ENCODE results near the gene HIF3A. TPM values are rescaled to one million over a fixed set of nuclear protein-coding genes. Genes with fewer than 3 reads are reported as not detected.

HIF3A gene
- total RNA-seq, 3 donors from 2014 or later = 0.54 TPM; not detected in 2

- no peaks in the 10 kb centered on the region for H3K9me3 Mint-ChIP-seq
- no peaks in the 10 kb centered on the region for H3K36me3 Mint-ChIP-seq (ENCODE audit: insufficient read depth)
- no peaks in the 10 kb centered on the region for H3K4me1 Mint-ChIP-seq (ENCODE audit: low read depth)
- ATAC-seq (no peak), DNase-seq (no peak)
- H3K27me3 Mint-ChIP-seq (ENCODE audit: low read depth) = peaks cover 4% of the 10 kb centered on the region
- no peak overlapping the region for H3K4me3 Mint-ChIP-seq
These were observed 17.7 kb upstream of the HIF3A start for GRCh38 chr19:46279177-46279576.

DNA sequence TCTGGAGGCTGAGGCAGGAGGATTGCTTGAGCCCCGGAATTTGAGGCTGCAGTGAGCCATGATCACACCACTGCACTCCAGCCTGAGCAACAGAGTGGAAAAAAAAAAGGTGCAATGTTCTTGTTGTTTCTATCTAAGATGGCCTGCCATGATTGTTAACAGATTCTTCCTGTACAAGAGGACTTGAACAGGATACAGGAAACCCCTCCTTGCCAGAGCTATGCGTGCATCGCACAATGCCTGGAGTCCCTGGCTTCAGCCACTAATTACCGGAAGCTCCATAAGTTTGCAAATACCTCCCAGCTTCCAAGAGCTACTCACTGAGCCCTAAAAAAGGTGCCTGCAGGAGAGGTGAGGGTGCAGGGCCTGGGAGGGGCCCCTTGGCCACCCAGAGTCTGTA lies 13.1 kb upstream of the HIF3A start:
- Mint-ChIP-seq H3K36me3 (ENCODE audit: insufficient read depth) (no peaks in the 10 kb centered on the region), H3K4me3 (no peak overlapping the region), H3K27me3 (ENCODE audit: low read depth) (peaks cover 4% of the 10 kb centered on the region), H3K9me3 (no peaks in the 10 kb centered on the region), H3K4me1 (ENCODE audit: low read depth) (no peaks in the 10 kb centered on the region)
- no peak for DNase-seq
- no peak for ATAC-seq

DNA sequence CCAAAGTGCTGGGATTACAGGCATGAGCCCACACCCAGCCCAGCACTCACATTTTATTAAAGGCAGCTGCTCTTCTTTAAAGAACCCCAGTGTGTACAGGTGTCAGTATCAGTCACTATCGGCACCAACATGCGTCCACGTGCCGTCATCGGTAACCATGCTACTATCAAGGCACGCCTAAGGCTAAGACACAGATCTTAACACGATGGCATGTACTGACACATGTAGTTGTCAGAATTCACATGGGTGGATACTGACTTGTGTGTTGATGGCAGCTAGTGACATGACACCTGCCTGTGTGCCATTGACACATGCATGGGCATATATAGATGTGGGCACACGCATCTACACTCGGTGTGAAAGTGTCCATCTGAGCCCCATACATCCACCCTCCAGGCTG lies 12.2 kb upstream of the HIF3A start:
- Mint-ChIP-seq H3K4me1 (ENCODE audit: low read depth) (no peaks in the 10 kb centered on the region), H3K27me3 (ENCODE audit: low read depth) (no peaks in the 10 kb centered on the region), H3K9me3 (no peaks in the 10 kb centered on the region), H3K4me3 (no peak overlapping the region), H3K36me3 (ENCODE audit: insufficient read depth) (no peaks in the 10 kb centered on the region)
- DNase-seq (no peak), ATAC-seq (no peak)

DNA sequence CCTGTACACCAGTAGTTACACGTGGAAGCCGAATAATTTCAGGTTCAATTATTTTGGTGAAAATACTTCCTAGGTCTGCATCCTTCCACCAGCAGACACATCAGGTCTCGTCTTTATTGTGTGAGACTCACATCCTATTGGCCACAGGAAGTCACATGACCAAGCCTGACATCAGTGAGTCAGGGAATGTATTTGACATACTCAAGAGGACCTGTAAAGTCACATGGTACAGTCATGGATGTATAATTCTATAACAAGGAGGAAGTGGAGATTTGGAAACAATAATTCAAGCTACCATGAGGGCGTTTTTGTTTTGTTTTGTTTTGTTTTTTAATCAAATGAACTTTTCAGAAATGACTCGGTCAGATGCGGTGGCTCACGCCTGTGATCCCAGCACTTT lies 9.3 kb upstream of the HIF3A start:
- no peaks in the 10 kb centered on the region for H3K27me3 Mint-ChIP-seq (ENCODE audit: low read depth)
- DNase-seq (no peak), ATAC-seq (no peak)
- no peaks in the 10 kb centered on the region for H3K9me3 Mint-ChIP-seq
- no peaks in the 10 kb centered on the region for H3K4me1 Mint-ChIP-seq (ENCODE audit: low read depth)
- no peak overlapping the region for H3K4me3 Mint-ChIP-seq
- H3K36me3 Mint-ChIP-seq (ENCODE audit: insufficient read depth) = no peaks in the 10 kb centered on the region

- no peak for ATAC-seq
- Mint-ChIP-seq H3K9me3 (no peaks in the 10 kb centered on the region), H3K4me3 (no peak overlapping the region)
These were observed 7.8 kb upstream of the HIF3A start for GRCh38 chr19:46288896-46289588.

GRCh38 chr19:46289724-46290619 lies 6.9 kb upstream of the HIF3A start:
- Mint-ChIP-seq H3K27me3 (ENCODE audit: low read depth) (peaks cover 8% of the 10 kb centered on the region), H3K36me3 (ENCODE audit: insufficient read depth) (no peaks in the 10 kb centered on the region), H3K4me1 (ENCODE audit: low read depth) (no peaks in the 10 kb centered on the region), H3K9me3 (no peaks in the 10 kb centered on the region), H3K4me3 (no peak overlapping the region)
- ATAC-seq (no peak), DNase-seq (no peak)

More at GRCh38 chr19:46288896-46289588, 7.8 kb upstream of the HIF3A start:
- Mint-ChIP-seq H3K4me1 (ENCODE audit: low read depth) (no peaks in the 10 kb centered on the region), H3K36me3 (ENCODE audit: insufficient read depth) (no peaks in the 10 kb centered on the region), H3K27me3 (ENCODE audit: low read depth) (no peaks in the 10 kb centered on the region)
- no peak for DNase-seq

DNA sequence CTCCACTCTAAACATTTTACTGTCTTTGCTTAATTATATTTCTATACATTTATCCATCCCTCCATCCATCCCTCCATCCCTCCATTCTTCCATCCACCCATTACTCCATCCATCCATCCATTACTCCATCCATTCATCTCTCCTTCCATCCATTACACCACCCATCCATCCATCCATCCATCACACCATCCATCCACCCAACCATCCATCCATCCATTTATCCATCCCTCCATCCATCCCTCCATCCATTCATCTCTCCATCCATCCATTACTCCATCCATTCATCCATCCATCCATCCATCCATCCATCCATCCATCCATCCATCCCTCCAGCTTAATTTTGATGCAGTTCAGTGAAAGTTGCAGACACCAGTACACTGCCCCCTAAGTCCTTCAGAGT lies 5.0 kb upstream of the HIF3A start:
- H3K4me3 Mint-ChIP-seq = no peak overlapping the region
- no peaks in the 10 kb centered on the region for H3K4me1 Mint-ChIP-seq (ENCODE audit: low read depth)
- H3K36me3 Mint-ChIP-seq (ENCODE audit: insufficient read depth) = no peaks in the 10 kb centered on the region

DNA sequence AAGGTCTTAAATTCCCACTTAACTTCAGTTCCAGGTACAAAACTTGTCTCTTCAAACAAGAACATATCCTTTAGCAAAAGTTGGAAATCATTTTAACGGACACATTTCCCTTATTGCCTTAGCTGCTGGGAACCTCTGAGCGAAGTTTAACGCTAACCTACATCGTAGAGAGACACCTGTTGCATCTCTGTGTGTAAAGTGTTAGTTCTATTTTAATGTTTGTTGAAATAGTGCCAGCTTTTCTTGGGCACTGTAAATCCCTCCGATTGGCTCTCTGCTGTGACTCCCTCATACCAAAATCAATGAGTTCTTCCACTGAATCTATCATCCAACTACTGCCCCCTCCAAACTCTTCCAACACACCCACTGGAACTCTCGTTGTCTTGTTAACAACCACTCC lies 2.3 kb upstream of the HIF3A start:
- ATAC-seq = no peak
- peaks cover 37% of the 10 kb centered on the region for H3K27me3 Mint-ChIP-seq (ENCODE audit: low read depth)
- H3K4me1 Mint-ChIP-seq (ENCODE audit: low read depth) = no peaks in the 10 kb centered on the region

More for the DNA sequence above, 5.0 kb upstream of the HIF3A start:
- no peak for ATAC-seq
- no peak for DNase-seq
- Mint-ChIP-seq H3K27me3 (ENCODE audit: low read depth) (peaks cover 23% of the 10 kb centered on the region), H3K9me3 (no peaks in the 10 kb centered on the region)

GRCh38 chr19:46295401-46296201 lies 1.2 kb upstream of the HIF3A start:
- no peak overlapping the region for H3K4me3 Mint-ChIP-seq
- H3K36me3 Mint-ChIP-seq (ENCODE audit: insufficient read depth) = no peaks in the 10 kb centered on the region
- DNase-seq (no peak), ATAC-seq (no peak)
- no peaks in the 10 kb centered on the region for H3K4me1 Mint-ChIP-seq (ENCODE audit: low read depth)
- peaks cover 37% of the 10 kb centered on the region for H3K27me3 Mint-ChIP-seq (ENCODE audit: low read depth)
- H3K9me3 Mint-ChIP-seq = no peaks in the 10 kb centered on the region

More for the DNA sequence above, 2.3 kb upstream of the HIF3A start:
- H3K4me3 Mint-ChIP-seq = no peak overlapping the region
- no peak for DNase-seq
- no peaks in the 10 kb centered on the region for H3K9me3 Mint-ChIP-seq
- H3K36me3 Mint-ChIP-seq (ENCODE audit: insufficient read depth) = no peaks in the 10 kb centered on the region

DNA sequence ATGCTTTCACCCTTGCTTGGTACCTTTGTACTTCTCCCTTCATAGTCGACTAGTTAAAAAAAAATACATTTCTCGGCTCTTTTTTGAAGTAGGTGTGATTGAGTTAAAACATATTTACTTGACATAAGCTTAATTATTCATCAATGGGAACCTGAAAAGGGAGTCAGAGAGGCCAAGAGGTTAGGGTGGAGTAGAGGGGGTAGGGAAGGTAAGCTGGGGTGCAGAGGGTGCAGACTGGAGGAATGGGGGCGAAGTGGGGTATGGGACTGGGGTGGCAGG lies 701 bp upstream of the HIF3A start:
- DNase-seq (no peak), ATAC-seq (no peak)
- Mint-ChIP-seq H3K9me3 (no peaks in the 10 kb centered on the region), H3K4me1 (ENCODE audit: low read depth) (no peaks in the 10 kb centered on the region), H3K27me3 (ENCODE audit: low read depth) (peaks cover 37% of the 10 kb centered on the region), H3K36me3 (ENCODE audit: insufficient read depth) (no peaks in the 10 kb centered on the region), H3K4me3 (no peak overlapping the region)

- H3K4me3 Mint-ChIP-seq = no peak overlapping the region
- no peak for ATAC-seq
- DNase-seq = no peak
- no peaks in the 10 kb centered on the region for H3K9me3 Mint-ChIP-seq
- no peaks in the 10 kb centered on the region for H3K36me3 Mint-ChIP-seq (ENCODE audit: insufficient read depth)
- H3K27me3 Mint-ChIP-seq (ENCODE audit: low read depth) = peaks cover 37% of the 10 kb centered on the region
- no peaks in the 10 kb centered on the region for H3K4me1 Mint-ChIP-seq (ENCODE audit: low read depth)
These were observed 1.0 kb downstream of the HIF3A start for GRCh38 chr19:46297700-46298478.

DNA sequence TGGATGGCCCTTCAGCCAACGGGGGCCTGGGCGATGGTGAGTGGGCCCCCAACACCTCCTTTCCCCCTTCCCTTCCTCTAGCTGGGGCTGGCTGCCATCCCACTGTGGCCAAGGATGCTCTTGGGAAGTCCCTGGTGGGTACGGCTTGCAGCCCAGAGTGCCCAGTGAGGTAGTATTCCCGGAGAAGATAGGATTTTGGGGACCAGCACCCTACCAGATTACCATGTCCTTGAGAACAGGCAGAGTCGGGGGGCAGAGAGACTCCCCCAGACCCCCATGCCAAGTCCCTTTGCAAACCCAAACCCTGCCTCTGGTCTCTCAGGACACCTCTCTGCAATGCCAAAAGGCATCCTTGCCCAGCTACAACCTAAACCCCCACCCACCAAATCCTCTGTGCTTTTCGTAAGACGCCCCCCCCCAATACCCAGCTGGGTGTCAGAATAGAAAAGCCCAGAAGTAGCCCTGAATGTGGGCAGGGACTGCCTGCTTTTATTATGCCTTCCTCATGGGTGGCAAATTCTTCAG lies 1.7 kb downstream of the HIF3A start:
- Mint-ChIP-seq H3K27me3 (ENCODE audit: low read depth) (peaks cover 37% of the 10 kb centered on the region), H3K36me3 (ENCODE audit: insufficient read depth) (no peaks in the 10 kb centered on the region), H3K4me3 (no peak overlapping the region), H3K4me1 (ENCODE audit: low read depth) (no peaks in the 10 kb centered on the region), H3K9me3 (no peaks in the 10 kb centered on the region)
- DNase-seq (no peak), ATAC-seq (no peak)

DNA sequence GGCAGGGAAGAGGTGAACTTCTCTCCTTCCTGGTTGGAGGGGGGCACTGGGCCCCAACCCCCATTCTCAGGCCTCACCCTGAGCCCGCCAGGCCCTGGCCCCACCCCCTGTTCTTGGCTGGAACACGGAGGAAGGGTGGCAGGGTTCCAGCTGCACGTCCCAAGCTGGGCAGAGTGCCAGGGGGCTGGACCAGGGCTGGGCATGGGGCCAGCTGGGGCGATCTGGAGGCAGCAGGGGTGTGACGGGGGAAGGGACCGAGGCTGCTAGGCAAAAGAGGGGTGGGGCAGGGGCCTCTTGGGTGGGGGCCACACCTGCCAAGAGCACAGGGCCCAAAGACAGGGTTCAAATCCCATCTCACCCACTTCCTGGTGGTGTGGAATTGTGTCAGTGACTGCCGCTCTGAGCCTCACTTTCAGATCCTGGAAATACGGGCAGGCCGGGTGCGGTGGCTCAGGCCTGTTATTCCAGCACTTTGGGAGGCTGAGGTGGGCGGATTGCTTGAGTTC lies 2.2 kb downstream of the HIF3A start:
- DNase-seq (no peak), ATAC-seq (no peak)
- H3K27me3 Mint-ChIP-seq (ENCODE audit: low read depth) = peaks cover 37% of the 10 kb centered on the region
- no peak overlapping the region for H3K4me3 Mint-ChIP-seq
- no peaks in the 10 kb centered on the region for H3K9me3 Mint-ChIP-seq
- no peaks in the 10 kb centered on the region for H3K36me3 Mint-ChIP-seq (ENCODE audit: insufficient read depth)
- no peaks in the 10 kb centered on the region for H3K4me1 Mint-ChIP-seq (ENCODE audit: low read depth)

- H3K36me3 Mint-ChIP-seq (ENCODE audit: insufficient read depth) = no peaks in the 10 kb centered on the region
- no peaks in the 10 kb centered on the region for H3K4me1 Mint-ChIP-seq (ENCODE audit: low read depth)
- H3K27me3 Mint-ChIP-seq (ENCODE audit: low read depth) = peaks cover 30% of the 10 kb centered on the region
- H3K9me3 Mint-ChIP-seq = no peaks in the 10 kb centered on the region
- DNase-seq (no peak), ATAC-seq (no peak)
- H3K4me3 Mint-ChIP-seq = no peak overlapping the region
These were observed 2.9 kb downstream of the HIF3A start for GRCh38 chr19:46299695-46300094.
